B cell (primary cell): Measurements from ENCODE around the gene IGSF3. TPM values are rescaled to one million over a fixed set of nuclear protein-coding genes. Genes with fewer than 3 reads are reported as not detected.

Experiments used
- ATAC-seq: fragments of 200-7000 bp; cut with Tn5 transposase; one replicate; pipeline ENCODE4 v1.10.0; 2021; ENCODE audit warnings: low read depth, mild to moderate bottlenecking, moderate number of reproducible peaks, moderate library complexity
- CTCF ChIA-PET: fragments of 350-600 bp; sonication (Branson Sonifier 250); formaldehyde crosslinking; loops from one replicate; lab custom pipeline; 2021; ENCODE audit warnings: antibody characterized with exemption, inconsistent platforms; lab: Charles Lee
- POLR2A ChIA-PET: fragments of 350-600 bp; sonication (Branson Sonifier 250); formaldehyde crosslinking; loops from one replicate; lab custom pipeline; 2021; ENCODE audit warnings: antibody characterized with exemption; lab: Charles Lee
- DNase-seq: peaks from one replicate; pipeline ENCODE4 v3.0.0; 2013
- H2AFZ ChIP-seq: 2 replicates; pipeline ENCODE4 v1.6.1; 2012; ENCODE audit warnings: mild to moderate bottlenecking, low read depth, low read length; ENCODE audit not compliant: insufficient read depth, poor library complexity, severe bottlenecking
- H3K27ac ChIP-seq, 2 donors: 1 replicate in 1 of 2; 2 replicates in 1 of 2; pipeline ENCODE4 v1.5.1; 2012 to 2013; ENCODE audit warnings: low read length in 2 of 2, mild to moderate bottlenecking in 2 of 2, moderate library complexity in 1 of 2
- H3K27me3 ChIP-seq, 4 experiments: fragments of 200-600 bp in 1 of 4; sonication (generic) in 1 of 4; replicated peaks in 1 of 4; 1 replicate in 2 of 4; 2 replicates in 2 of 4; pipeline versions ENCODE4 v1.6.1 to v1.7.0; 2013 to 2016; ENCODE audit warnings: low read length in 3 of 4, mild to moderate bottlenecking in 2 of 4, mixed read lengths in 1 of 4, moderate library complexity in 1 of 4; ENCODE audit not compliant: insufficient read depth in 4 of 4, control insufficient read depth in 3 of 4; ENCODE audit errors: control extremely low read depth in 1 of 4
- H3K36me3 ChIP-seq, 2 experiments: replicated peaks in 1 of 2; 1 replicate in 1 of 2; 2 replicates in 1 of 2; pipeline versions ENCODE4 v1.6.1 to v1.7.1; 2013; ENCODE audit warnings: low read length in 1 of 2; ENCODE audit not compliant: insufficient read depth in 2 of 2, control insufficient read depth in 1 of 2; ENCODE audit errors: control extremely low read depth in 1 of 2, extremely low read depth in 1 of 2
- H3K4me1 ChIP-seq, 2 donors: fragments of 200-600 bp in 1 of 2; sonication (generic) in 1 of 2; 1 replicate in 1 of 2; 2 replicates in 1 of 2; pipeline versions ENCODE4 v1.5.1 to v1.6.1; 2013 to 2017; ENCODE audit warnings: low read length in 2 of 2; ENCODE audit not compliant: control insufficient read depth in 2 of 2, insufficient read depth in 2 of 2
- H3K4me2 ChIP-seq: replicated peaks from 2 replicates; pipeline ENCODE3; 2012; ENCODE audit warnings: mild to moderate bottlenecking, low read depth, low read length; ENCODE audit not compliant: poor library complexity, severe bottlenecking
- H3K4me3 ChIP-seq, 5 experiments: fragments of 200-600 bp in 1 of 5; sonication (generic) in 1 of 5; 1 replicate in 3 of 5; 2 replicates in 2 of 5; pipeline versions ENCODE4 v1.5.1 to v1.7.0; 2011 to 2016; ENCODE audit warnings: low read length in 4 of 5, mild to moderate bottlenecking in 4 of 5, low read depth in 2 of 5, control low read depth in 1 of 5, moderate library complexity in 1 of 5; ENCODE audit not compliant: insufficient read depth in 1 of 5; ENCODE audit errors: control extremely low read depth in 1 of 5, extremely low read depth in 1 of 5
- H3K79me2 ChIP-seq: fragments of 200-600 bp; sonication (generic); one replicate; pipeline ENCODE4 v1.6.0; 2016; ENCODE audit warnings: low read length; ENCODE audit not compliant: control insufficient read depth, insufficient read depth
- H3K9ac ChIP-seq: fragments of 200-600 bp; sonication (generic); 2 replicates; pipeline ENCODE4 v1.6.1; 2017; ENCODE audit warnings: mild to moderate bottlenecking, low read length, moderate library complexity
- H3K9me3 ChIP-seq, 3 donors: one replicate each; pipeline versions ENCODE4 v1.6.1 to v1.7.1; 2013; ENCODE audit warnings: low read length in 2 of 3; ENCODE audit not compliant: control insufficient read depth in 2 of 3, insufficient read depth in 1 of 3; ENCODE audit errors: control extremely low read depth in 1 of 3
- H4K20me1 ChIP-seq: 2 replicates; pipeline ENCODE4 v1.6.0; 2012; ENCODE audit warnings: mild to moderate bottlenecking, low read length; ENCODE audit not compliant: insufficient read depth, control insufficient read depth, poor library complexity, severe bottlenecking
- H3K27ac Mint-ChIP-seq: one replicate; pipeline ENCODE4 v1.8.0; 2021; ENCODE audit warnings: mixed read lengths
- H3K27me3 Mint-ChIP-seq: one replicate; pipeline ENCODE4 v1.8.0; 2021; ENCODE audit warnings: mixed read lengths
- H3K4me1 Mint-ChIP-seq: one replicate; pipeline ENCODE4 v1.8.0; 2021; ENCODE audit warnings: mixed read lengths
- H3K4me3 Mint-ChIP-seq: one replicate; pipeline ENCODE4 v1.8.0; 2021; ENCODE audit warnings: mixed read lengths
- H3K9me3 Mint-ChIP-seq: one replicate; pipeline ENCODE4 v1.8.0; 2022; ENCODE audit warnings: mixed read lengths; ENCODE audit not compliant: insufficient read depth
- EZH2 ChIP-seq: IDR thresholded peaks from 2 replicates; pipeline ENCODE4 v1.6.1; 2012; ENCODE audit warnings: borderline replicate concordance, low read depth, mild to moderate bottlenecking, moderate library complexity, low read length; ENCODE audit not compliant: insufficient read depth, poor library complexity, severe bottlenecking
- WGBS: methylation state at CpG from one replicate; pipeline ENCODE4 v1.1.5; 2013; ENCODE audit warnings: missing lambda C conversion rate; ENCODE audit not compliant: insufficient coverage; 5-methylcytosine and 5-hydroxymethylcytosine counted together
- intact Hi-C: fragments of 100-400 bp; cut with micrococcal nuclease; formaldehyde crosslinking; loops from one replicate; pipeline ENCODE4 v1.10.0; 2022
- polyA plus RNA-seq: library from polyadenylated mRNA; depleted of rRNA; stranded (reverse); fragments of >200 nt; gene quantifications from 2 replicates; pipeline ENCODE4 v1.2.3, GENCODE V29; 2012
- total RNA-seq, 2 donors: library from RNA; stranded (reverse); fragments of 120-200 nt in 1 of 2; gene quantifications; 1 replicate in 1 of 2; 2 replicates in 1 of 2; pipeline versions ENCODE4 v1.2.3 to v1.2.4, GENCODE V29; 2013 to 2022
- TF ChIP-seq, protein P1 (sequence below): fragments of 200-600 bp; IDR thresholded peaks from one replicate; pipeline ENCODE4 v1.8.0; 2022; ENCODE audit warnings: antibody characterized with exemption, mild to moderate bottlenecking

Gene IGSF3
- total and polyA plus RNA-seq, 2 donors (not counting 1 experiment from before 2014, with no cell fraction given), result 0.49 TPM; not detected in 1

- H3K4me3 Mint-ChIP-seq, result no peak overlapping the region
- Histone ChIP-seq H3K36me3 (no peaks in the 10 kb centered on the region), H3K4me1 (no peaks in the 10 kb centered on the region), H3K9me3 (no peaks in the 10 kb centered on the region), H3K79me2 (no peaks in the 10 kb centered on the region), H4K20me1 (no peaks in the 10 kb centered on the region), H3K4me3 (no peak overlapping the region), H3K27me3 (no peaks in the 10 kb centered on the region), H3K27ac (no peak overlapping the region), H2AFZ (no peak overlapping the region), H3K9ac (no peak overlapping the region), H3K4me2 (no peak overlapping the region)
- ChIA-PET POLR2A (no interaction called here), CTCF (no interaction called here)
- no peaks in the 10 kb centered on the region for H3K27me3 Mint-ChIP-seq
- ATAC-seq (no peak), DNase-seq (no peak)
- H3K4me1 Mint-ChIP-seq, result no peaks in the 10 kb centered on the region
- TF ChIP-seq, protein P1, sequence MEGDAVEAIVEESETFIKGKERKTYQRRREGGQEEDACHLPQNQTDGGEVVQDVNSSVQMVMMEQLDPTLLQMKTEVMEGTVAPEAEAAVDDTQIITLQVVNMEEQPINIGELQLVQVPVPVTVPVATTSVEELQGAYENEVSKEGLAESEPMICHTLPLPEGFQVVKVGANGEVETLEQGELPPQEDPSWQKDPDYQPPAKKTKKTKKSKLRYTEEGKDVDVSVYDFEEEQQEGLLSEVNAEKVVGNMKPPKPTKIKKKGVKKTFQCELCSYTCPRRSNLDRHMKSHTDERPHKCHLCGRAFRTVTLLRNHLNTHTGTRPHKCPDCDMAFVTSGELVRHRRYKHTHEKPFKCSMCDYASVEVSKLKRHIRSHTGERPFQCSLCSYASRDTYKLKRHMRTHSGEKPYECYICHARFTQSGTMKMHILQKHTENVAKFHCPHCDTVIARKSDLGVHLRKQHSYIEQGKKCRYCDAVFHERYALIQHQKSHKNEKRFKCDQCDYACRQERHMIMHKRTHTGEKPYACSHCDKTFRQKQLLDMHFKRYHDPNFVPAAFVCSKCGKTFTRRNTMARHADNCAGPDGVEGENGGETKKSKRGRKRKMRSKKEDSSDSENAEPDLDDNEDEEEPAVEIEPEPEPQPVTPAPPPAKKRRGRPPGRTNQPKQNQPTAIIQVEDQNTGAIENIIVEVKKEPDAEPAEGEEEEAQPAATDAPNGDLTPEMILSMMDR, result no peak
- TF ChIP-seq EZH2, result no peak
- H3K27ac Mint-ChIP-seq, result no peak overlapping the region
- WGBS, result 84% methylated on average over 5 of the region's 7 CpGs
- intact Hi-C loops, result no loop called here
- H3K9me3 Mint-ChIP-seq, result no peaks in the 10 kb centered on the region
Observed at GRCh38 chr1:116686175-116686574, 18.6 kb upstream of the IGSF3 start.

DNA sequence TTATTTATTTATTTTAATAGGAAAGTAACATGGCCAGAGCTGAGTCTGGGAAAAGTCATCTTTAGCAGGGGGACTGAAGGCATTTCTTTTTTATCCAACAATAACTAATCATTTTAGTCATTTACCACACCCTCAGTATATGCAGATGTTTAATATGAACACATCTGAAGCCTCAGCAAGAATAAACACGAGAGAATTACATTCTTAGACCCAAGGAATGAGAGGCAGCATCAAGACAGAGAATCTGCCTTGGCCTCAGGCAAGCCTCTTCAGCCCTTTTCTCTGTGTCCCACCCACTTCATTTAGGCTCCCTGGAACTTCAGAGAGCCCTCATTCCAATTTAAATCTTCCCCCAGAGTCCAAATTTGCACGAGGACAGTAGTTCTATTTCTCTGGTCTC, 17.0 kb upstream of the IGSF3 start:
- Mint-ChIP-seq H3K4me3 (no peak overlapping the region), H3K27ac (no peak overlapping the region), H3K9me3 (no peaks in the 10 kb centered on the region), H3K27me3 (peaks cover 4% of the 10 kb centered on the region), H3K4me1 (no peaks in the 10 kb centered on the region)
- Histone ChIP-seq H4K20me1 (no peaks in the 10 kb centered on the region), H3K27me3 (no peaks in the 10 kb centered on the region), H3K9me3 (no peaks in the 10 kb centered on the region), H3K4me1 (peaks cover 0 to 4% of the 10 kb centered on the region in 2 donors), H3K4me3 (no peak overlapping the region), H3K4me2 (no peak overlapping the region), H2AFZ (no peak overlapping the region), H3K36me3 (no peaks in the 10 kb centered on the region), H3K9ac (no peak overlapping the region), H3K79me2 (no peaks in the 10 kb centered on the region), H3K27ac (no peak overlapping the region)
- ATAC-seq (no peak), DNase-seq (no peak)
- TF ChIP-seq, protein P1, result no peak
- TF ChIP-seq EZH2, result no peak
- CTCF ChIA-PET, result no interaction called here
- POLR2A ChIA-PET, result no interaction called here
- 67% methylated on average over 2 of the region's 2 CpGs for WGBS
- intact Hi-C loops, result no loop called here
